ENCODE data around the gene GMIP.

GMIP gene

GRCh38 chr19:19656451-19657396 is 13.3 kb upstream of the GMIP start:
- Histone ChIP-seq H3K9me3 (ENCODE audit: control insufficient read depth, insufficient read depth, low read length) (no peaks in the 10 kb centered on the region), H3K27me3 (ENCODE audit: control insufficient read depth, insufficient read depth, low read length) (no peaks in the 10 kb centered on the region), H3K4me1 (ENCODE audit: control insufficient read depth, insufficient read depth, low read length) (no peaks in the 10 kb centered on the region), H3K9ac (ENCODE audit: low read depth, low read length) (no peak overlapping the region), H3K27ac (ENCODE audit: low read depth, low read length) (no peak overlapping the region), H3K4me3 (ENCODE audit: low read depth, low read length) (no peak overlapping the region), H3K36me3 (ENCODE audit: control insufficient read depth, insufficient read depth, low read length) (peaks cover 90% of the 10 kb centered on the region)

- Histone ChIP-seq H3K27ac (ENCODE audit: low read depth, low read length) (no peak overlapping the region), H3K4me1 (ENCODE audit: control insufficient read depth, insufficient read depth, low read length) (no peaks in the 10 kb centered on the region), H3K36me3 (ENCODE audit: control insufficient read depth, insufficient read depth, low read length) (peaks cover 93% of the 10 kb centered on the region), H3K9ac (ENCODE audit: low read depth, low read length) (no peak overlapping the region), H3K9me3 (ENCODE audit: control insufficient read depth, insufficient read depth, low read length) (no peaks in the 10 kb centered on the region), H3K27me3 (ENCODE audit: control insufficient read depth, insufficient read depth, low read length) (no peaks in the 10 kb centered on the region), H3K4me3 (ENCODE audit: low read depth, low read length) (no peak overlapping the region)
Measured at GRCh38 chr19:19655641-19656343, 12.3 kb upstream of the GMIP start.

GRCh38 chr19:19655051-19655594 is 11.7 kb upstream of the GMIP start:
- Histone ChIP-seq H3K36me3 (ENCODE audit: control insufficient read depth, insufficient read depth, low read length) (peaks cover 99% of the 10 kb centered on the region), H3K4me1 (ENCODE audit: control insufficient read depth, insufficient read depth, low read length) (no peaks in the 10 kb centered on the region), H3K27me3 (ENCODE audit: control insufficient read depth, insufficient read depth, low read length) (no peaks in the 10 kb centered on the region), H3K4me3 (ENCODE audit: low read depth, low read length) (no peak overlapping the region), H3K9ac (ENCODE audit: low read depth, low read length) (no peak overlapping the region), H3K27ac (ENCODE audit: low read depth, low read length) (no peak overlapping the region), H3K9me3 (ENCODE audit: control insufficient read depth, insufficient read depth, low read length) (no peaks in the 10 kb centered on the region)

GRCh38 chr19:19654441-19654840 is 11.0 kb upstream of the GMIP start:
- Histone ChIP-seq H3K4me1 (ENCODE audit: control insufficient read depth, insufficient read depth, low read length) (no peaks in the 10 kb centered on the region), H3K27ac (ENCODE audit: low read depth, low read length) (no peak overlapping the region), H3K4me3 (ENCODE audit: low read depth, low read length) (no peak overlapping the region), H3K9ac (ENCODE audit: low read depth, low read length) (no peak overlapping the region), H3K9me3 (ENCODE audit: control insufficient read depth, insufficient read depth, low read length) (no peaks in the 10 kb centered on the region), H3K27me3 (ENCODE audit: control insufficient read depth, insufficient read depth, low read length) (no peaks in the 10 kb centered on the region), H3K36me3 (ENCODE audit: control insufficient read depth, insufficient read depth, low read length) (peaks cover 99% of the 10 kb centered on the region)

GRCh38 chr19:19653597-19654147 is 10.2 kb upstream of the GMIP start:
- H3K4me1 ChIP-seq (ENCODE audit: control insufficient read depth, insufficient read depth, low read length) = no peaks in the 10 kb centered on the region
- H3K27me3 ChIP-seq (ENCODE audit: control insufficient read depth, insufficient read depth, low read length) = no peaks in the 10 kb centered on the region
- H3K9me3 ChIP-seq (ENCODE audit: control insufficient read depth, insufficient read depth, low read length) = no peaks in the 10 kb centered on the region
- peaks cover 98% of the 10 kb centered on the region for H3K36me3 ChIP-seq (ENCODE audit: control insufficient read depth, insufficient read depth, low read length)
- H3K9ac ChIP-seq (ENCODE audit: low read depth, low read length) = no peak overlapping the region
- H3K4me3 ChIP-seq (ENCODE audit: low read depth, low read length) = no peak overlapping the region
- no peak overlapping the region for H3K27ac ChIP-seq (ENCODE audit: low read depth, low read length)

GRCh38 chr19:19652482-19653295 is 9.2 kb upstream of the GMIP start:
- Histone ChIP-seq H3K36me3 (ENCODE audit: control insufficient read depth, insufficient read depth, low read length) (peaks cover 97% of the 10 kb centered on the region), H3K9me3 (ENCODE audit: control insufficient read depth, insufficient read depth, low read length) (no peaks in the 10 kb centered on the region), H3K27me3 (ENCODE audit: control insufficient read depth, insufficient read depth, low read length) (no peaks in the 10 kb centered on the region), H3K27ac (ENCODE audit: low read depth, low read length) (no peak overlapping the region), H3K4me3 (ENCODE audit: low read depth, low read length) (no peak overlapping the region), H3K4me1 (ENCODE audit: control insufficient read depth, insufficient read depth, low read length) (no peaks in the 10 kb centered on the region), H3K9ac (ENCODE audit: low read depth, low read length) (no peak overlapping the region)

GRCh38 chr19:19651076-19651475 is 7.6 kb upstream of the GMIP start:
- no peaks in the 10 kb centered on the region for H3K4me1 ChIP-seq (ENCODE audit: control insufficient read depth, insufficient read depth, low read length)
- H3K36me3 ChIP-seq (ENCODE audit: control insufficient read depth, insufficient read depth, low read length) = peaks cover 96% of the 10 kb centered on the region
- no peak overlapping the region for H3K9ac ChIP-seq (ENCODE audit: low read depth, low read length)
- H3K4me3 ChIP-seq (ENCODE audit: low read depth, low read length) = no peak overlapping the region
- no peaks in the 10 kb centered on the region for H3K27me3 ChIP-seq (ENCODE audit: control insufficient read depth, insufficient read depth, low read length)
- H3K9me3 ChIP-seq (ENCODE audit: control insufficient read depth, insufficient read depth, low read length) = no peaks in the 10 kb centered on the region
- H3K27ac ChIP-seq (ENCODE audit: low read depth, low read length) = no peak overlapping the region

GRCh38 chr19:19650331-19650730 is 6.9 kb upstream of the GMIP start:
- Histone ChIP-seq H3K9me3 (ENCODE audit: control insufficient read depth, insufficient read depth, low read length) (no peaks in the 10 kb centered on the region), H3K4me3 (ENCODE audit: low read depth, low read length) (no peak overlapping the region), H3K36me3 (ENCODE audit: control insufficient read depth, insufficient read depth, low read length) (peaks cover 96% of the 10 kb centered on the region), H3K9ac (ENCODE audit: low read depth, low read length) (no peak overlapping the region), H3K4me1 (ENCODE audit: control insufficient read depth, insufficient read depth, low read length) (no peaks in the 10 kb centered on the region), H3K27me3 (ENCODE audit: control insufficient read depth, insufficient read depth, low read length) (no peaks in the 10 kb centered on the region), H3K27ac (ENCODE audit: low read depth, low read length) (no peak overlapping the region)

GRCh38 chr19:19649580-19649995 is 6.1 kb upstream of the GMIP start:
- Histone ChIP-seq H3K4me1 (ENCODE audit: control insufficient read depth, insufficient read depth, low read length) (no peaks in the 10 kb centered on the region), H3K27me3 (ENCODE audit: control insufficient read depth, insufficient read depth, low read length) (no peaks in the 10 kb centered on the region), H3K27ac (ENCODE audit: low read depth, low read length) (no peak overlapping the region), H3K9me3 (ENCODE audit: control insufficient read depth, insufficient read depth, low read length) (no peaks in the 10 kb centered on the region), H3K9ac (ENCODE audit: low read depth, low read length) (no peak overlapping the region), H3K4me3 (ENCODE audit: low read depth, low read length) (no peak overlapping the region), H3K36me3 (ENCODE audit: control insufficient read depth, insufficient read depth, low read length) (peaks cover 96% of the 10 kb centered on the region)

GRCh38 chr19:19649155-19649554 is 5.7 kb upstream of the GMIP start:
- Histone ChIP-seq H3K27ac (ENCODE audit: low read depth, low read length) (no peak overlapping the region), H3K27me3 (ENCODE audit: control insufficient read depth, insufficient read depth, low read length) (no peaks in the 10 kb centered on the region), H3K9ac (ENCODE audit: low read depth, low read length) (no peak overlapping the region), H3K9me3 (ENCODE audit: control insufficient read depth, insufficient read depth, low read length) (no peaks in the 10 kb centered on the region), H3K4me3 (ENCODE audit: low read depth, low read length) (no peak overlapping the region), H3K36me3 (ENCODE audit: control insufficient read depth, insufficient read depth, low read length) (peaks cover 95% of the 10 kb centered on the region), H3K4me1 (ENCODE audit: control insufficient read depth, insufficient read depth, low read length) (no peaks in the 10 kb centered on the region)
